ENCODE results near the gene MICU1.
A peak's percentile ranks its signal among the peaks of the same experiment; 100 is the strongest.
"Not testable (repeated sequence)": the region's sequence is repeated elsewhere in the genome, so short reads cannot be mapped to it uniquely, and the experiment has no call there.

MICU1 gene

DNA sequence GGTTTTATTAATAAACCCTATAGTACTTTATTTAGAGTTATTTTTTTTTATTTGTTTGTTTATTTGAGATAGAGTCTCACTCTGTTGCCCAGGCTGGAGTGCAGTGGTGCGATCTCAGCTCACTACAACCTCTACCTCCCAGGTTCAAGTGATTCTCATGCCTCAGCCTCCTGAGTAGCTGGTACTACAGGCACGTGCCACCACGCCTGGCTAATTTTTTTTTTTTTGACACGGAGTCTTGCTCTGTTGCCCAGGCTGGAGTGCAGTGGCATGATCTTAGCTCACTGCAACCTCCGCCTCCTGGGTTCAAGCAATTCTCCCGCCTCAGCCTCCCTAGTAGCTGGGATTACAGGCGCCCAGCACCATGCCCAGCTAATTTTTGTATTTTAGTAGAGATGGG lies 279.8 kb downstream of the MICU1 start:
- not testable (repeated sequence) for DNase-seq (ENCODE audit: low read depth in 2 of 2)

DNA sequence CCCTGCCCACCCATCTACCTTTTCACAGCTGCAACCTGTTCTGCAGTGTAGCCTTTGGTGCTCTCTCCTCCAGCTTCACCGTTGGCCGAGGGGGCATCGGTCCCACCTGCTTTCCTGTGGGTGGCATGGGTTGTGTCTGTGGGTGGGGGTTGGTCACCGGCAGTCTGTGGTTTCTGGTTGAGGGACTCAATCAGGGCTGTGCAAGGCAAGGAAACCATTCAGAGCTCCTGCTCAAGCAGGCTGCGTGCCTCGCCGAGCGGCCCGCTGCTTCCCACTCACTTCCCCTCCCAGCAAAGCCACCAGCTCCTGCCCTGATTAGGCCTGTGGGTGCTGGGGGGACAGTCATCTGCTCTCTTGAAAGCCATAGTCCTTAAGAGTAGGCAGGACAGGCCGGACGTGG lies 280.9 kb downstream of the MICU1 start:
- no peak for DNase-seq (ENCODE audit: low read depth in 2 of 2)

DNA sequence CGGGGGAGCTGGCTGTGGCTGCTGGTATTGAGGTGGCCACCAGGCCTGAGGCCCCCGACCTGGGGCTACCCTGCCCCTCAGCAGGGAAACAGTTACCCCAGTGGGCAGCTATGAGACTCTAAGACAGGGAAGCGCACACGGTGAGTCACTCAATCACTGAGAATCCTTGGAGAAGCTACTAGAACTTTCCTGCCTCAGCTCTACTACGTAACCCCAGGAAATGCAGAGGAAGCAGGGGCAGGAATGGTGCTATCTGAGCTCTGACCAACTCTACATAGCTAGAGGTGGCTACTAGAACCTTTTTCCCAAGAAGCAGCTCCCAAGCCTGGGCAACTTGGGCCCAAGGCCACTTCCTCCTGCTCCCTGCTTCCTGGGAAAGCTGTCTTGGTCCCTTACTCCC lies 283.0 kb downstream of the MICU1 start:
- no peak for DNase-seq (ENCODE audit: low read depth in 2 of 2)

DNA sequence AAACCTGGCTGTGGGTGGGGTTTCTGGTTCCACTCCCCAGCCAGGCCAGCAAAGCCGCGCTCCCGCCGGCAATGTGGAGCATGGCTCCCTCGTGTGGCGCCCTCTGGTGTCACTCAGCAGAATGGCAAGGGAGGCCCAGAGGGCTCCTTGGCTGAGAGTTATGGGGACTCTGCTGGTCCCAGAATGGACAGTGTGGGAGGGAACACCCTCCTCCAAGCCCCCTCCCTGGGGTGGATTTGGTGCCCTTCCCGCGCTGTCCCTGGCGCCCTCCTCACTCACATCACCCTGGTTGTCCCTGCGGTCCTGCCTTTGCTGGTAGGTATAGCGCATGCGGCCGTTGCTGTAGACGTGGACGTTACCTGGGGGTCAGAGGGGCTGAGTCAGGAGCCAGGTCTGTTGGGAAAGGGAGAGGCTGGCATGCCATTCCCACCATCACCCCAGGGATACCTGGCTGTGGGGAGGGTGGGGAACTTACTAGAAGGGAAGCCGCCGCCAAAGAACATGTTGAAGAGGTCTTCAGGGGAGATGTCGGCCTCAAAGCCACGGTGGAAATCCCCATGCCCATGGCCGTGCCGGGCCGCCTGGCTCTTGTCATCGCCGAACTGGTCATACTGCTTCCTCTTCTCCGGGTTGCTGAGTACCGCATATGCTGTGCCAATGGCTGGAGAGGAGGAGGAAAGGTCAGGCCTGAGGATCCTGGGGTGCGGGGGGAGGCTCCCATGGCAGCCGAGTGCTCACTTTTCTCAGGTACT lies 285.2 kb downstream of the MICU1 start:
- DNase-seq (ENCODE audit: low read depth in 2 of 2), result no peak

DNA sequence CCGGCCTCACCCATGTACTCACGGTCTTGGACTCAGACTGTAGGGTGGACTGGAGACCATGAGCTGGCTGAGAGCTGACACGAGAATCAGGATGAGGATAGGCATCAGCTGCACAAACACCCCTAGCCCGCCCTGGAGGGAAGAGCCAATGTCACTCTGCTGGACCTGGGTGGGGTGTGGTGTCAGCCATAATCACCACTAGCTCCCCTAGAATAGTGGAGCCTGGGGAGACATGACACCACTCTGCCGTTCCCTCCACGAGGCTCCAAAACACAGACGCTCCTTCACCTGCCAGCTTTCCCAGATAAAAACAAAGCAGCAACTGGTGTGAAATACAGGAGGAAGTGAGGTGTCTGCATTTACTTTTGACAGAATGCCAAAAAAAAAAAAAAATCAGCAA lies 287.7 kb downstream of the MICU1 start:
- no peak for DNase-seq (ENCODE audit: low read depth in 2 of 2)

DNA sequence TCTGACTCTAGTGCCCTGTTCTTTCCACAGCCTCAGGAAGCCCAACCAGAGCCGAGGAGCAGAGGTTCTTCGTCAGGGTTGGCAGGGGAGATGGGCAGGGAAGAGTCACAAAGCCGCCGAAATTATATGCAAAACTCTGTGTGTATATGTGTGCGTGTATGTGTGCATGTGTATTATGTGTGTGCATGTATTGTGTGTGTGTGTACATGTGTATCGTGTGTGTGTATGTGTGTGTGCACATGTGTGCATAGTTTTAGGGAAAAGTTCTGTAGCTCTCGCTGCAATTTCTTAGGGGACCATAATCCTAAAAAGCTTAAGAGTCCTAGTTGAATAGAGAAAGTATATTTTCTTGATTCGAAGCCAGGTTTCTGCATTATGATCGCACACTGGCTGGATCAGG lies 288.2 kb downstream of the MICU1 start:
- no peak for DNase-seq (ENCODE audit: low read depth in 2 of 2)

DNA sequence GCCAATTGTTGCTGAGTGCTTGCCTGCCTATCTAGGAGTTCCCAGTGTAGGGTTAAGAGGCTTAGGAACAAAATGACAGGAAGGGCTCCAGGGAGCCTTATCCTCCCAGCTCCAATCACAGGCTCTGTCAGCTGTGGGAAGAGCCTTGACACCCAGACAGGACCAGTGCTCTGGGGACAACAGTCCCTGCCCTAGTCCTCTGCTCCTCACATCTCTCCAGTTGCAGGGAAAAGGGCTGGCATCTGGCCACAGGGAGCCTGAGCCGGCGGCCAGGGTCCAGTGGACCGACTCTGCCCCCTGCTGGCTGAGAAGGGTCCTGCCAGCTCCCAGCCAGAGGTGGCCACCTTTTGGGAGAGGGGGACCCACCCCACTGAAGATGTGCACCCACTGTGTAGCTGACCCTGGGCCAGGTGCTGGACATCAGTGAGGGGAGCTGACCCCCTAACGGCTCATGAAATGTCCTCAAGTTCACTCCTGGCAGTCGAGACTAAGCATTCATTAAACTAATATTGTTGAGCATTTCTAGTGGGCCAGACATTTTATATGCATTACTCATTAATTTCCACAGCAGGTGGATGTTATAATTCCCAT lies 288.7 kb downstream of the MICU1 start:
- DNase-seq (ENCODE audit: low read depth in 2 of 2), result no peak

DNA sequence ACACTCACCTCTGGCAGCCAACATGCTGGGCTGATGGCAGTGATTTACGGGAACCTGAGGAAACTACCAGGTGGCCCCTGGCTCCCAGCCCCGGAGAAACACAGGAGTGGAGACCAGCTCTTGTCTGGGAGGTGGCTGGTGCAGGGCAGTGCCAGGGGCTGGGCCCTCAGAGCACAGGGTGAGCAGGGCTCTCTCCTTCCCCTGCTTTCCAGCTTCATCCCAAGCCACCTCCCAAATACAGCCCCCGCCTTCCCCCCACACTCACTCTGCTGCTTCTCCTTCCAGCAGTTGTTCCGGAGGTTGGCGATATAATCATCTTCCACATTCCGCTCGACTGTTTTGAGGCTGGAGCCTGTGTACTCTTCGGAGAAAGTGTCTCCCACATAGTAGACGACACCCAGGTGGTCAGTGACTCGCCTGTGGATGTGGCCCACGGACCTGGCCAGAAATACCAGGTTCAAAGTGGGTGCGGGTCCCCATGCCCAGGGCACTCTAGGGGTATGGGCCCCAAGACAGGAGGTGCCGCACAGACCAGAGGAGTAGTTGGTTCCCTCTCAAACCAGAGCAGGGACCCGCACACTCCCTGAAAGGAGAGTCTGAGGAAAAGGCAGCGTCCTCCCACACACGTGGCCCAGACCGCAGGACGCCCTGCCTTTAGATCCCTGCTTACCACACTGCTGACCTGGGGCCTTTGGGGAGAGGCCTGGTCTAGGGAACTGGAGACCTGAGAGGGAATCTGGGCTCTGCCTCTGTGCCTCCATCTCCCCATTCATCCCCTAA lies 289.4 kb downstream of the MICU1 start:
- no peak for DNase-seq (ENCODE audit: low read depth in 2 of 2)

DNA sequence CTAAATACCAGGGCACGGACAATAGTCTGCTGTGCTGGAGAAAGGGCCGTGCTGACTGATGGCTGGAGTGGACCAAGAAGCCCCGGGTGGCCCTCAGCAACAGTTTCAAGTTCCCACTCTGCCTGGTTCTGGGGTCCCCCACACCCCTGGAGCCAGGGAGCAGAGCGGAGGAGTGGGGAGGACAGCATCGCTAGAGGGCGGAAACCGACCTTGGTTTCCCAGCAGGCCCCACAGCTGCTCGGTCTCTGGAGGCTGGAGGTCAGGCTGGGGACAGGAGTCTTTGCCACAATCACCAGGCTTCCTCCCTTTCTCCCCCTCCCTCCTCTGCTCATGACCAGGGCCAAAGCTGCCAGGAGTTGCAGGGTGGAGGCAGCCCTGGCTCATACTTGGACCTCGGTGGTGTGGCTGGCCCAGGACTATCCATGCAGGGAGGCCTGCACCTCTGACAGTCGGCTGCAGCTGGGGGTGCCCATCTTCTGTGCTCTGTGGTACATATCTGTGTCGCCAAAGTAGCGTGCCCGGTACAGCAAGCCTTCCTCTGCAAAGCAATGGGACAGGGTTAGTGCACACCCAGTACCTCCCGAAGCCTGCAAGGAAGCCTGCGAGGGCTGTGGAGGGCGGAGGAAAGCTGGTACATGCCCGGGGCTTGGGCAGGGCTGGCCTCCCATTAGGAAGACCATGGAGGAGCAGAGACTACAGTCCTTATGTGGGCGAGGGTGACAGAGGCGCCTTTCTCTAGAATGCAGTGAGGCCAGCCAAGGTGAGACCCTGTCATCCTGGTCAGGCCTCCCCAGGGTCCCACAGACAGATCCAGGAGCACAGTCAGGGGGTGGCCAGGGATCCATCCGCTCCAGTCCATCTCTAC lies 290.3 kb downstream of the MICU1 start:
- DNase-seq (ENCODE audit: low read depth in 2 of 2), result no peak

DNA sequence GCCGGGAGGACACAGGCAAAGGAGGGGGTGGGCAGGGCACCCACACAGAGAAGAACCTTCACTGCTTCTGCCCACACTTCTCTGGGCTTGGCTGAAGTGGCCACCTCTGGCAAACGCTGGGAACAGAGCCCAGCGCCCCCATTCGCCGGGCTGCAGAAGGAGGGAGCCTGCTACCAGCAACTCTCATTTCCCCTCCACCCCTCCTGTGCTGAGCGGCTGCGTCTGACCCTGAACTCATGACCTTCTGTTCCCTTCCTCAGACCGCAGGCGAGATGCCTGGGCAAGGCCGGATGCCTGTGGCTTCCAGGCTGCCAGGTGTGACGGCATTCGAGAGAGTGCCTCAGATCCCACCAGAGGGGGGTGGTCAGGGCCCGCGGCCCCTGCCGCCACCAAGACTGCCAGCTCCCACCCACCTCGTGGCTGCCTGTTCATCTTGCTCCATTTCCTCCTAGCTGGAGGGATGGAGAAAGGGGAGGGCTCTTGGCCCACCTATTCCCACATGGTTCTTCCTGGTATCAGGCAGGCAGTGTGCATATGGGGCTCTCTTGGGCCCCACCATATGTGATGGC lies 291.0 kb downstream of the MICU1 start:
- peak; percentile 64 to 65 for DNase-seq (ENCODE audit: low read depth in 2 of 2)

DNA sequence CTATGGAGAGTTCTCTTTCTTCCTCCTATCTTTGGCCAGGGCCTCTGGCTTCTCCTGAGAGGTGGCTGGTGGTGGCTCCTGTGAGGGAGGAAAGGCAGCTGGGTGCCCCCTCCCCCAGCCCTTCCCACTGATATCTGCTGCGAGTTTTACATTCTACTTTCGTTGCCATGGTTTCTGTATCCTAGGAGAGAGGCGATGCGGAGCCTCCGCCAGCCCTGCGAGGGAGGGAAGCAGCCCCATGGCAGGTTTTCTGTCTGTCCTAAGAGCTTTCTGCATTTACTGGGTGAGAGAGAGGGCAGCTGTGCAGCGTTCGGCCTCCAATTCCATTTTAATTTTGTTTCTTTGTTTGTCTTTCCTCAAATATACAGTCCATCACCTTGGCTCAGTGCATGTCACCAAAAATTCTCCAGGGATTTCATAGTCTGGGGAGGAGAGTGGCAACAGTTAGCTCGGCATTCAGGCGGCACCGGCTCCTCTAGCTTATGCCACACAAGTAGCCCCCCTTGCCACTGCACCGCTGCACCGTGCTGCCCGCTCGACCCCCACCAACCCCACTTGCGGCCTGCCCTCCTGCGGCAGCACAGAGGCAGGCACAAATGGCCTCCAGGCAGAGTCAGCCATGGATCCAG lies 291.6 kb downstream of the MICU1 start:
- DNase-seq (ENCODE audit: low read depth in 2 of 2), result no peak

DNA sequence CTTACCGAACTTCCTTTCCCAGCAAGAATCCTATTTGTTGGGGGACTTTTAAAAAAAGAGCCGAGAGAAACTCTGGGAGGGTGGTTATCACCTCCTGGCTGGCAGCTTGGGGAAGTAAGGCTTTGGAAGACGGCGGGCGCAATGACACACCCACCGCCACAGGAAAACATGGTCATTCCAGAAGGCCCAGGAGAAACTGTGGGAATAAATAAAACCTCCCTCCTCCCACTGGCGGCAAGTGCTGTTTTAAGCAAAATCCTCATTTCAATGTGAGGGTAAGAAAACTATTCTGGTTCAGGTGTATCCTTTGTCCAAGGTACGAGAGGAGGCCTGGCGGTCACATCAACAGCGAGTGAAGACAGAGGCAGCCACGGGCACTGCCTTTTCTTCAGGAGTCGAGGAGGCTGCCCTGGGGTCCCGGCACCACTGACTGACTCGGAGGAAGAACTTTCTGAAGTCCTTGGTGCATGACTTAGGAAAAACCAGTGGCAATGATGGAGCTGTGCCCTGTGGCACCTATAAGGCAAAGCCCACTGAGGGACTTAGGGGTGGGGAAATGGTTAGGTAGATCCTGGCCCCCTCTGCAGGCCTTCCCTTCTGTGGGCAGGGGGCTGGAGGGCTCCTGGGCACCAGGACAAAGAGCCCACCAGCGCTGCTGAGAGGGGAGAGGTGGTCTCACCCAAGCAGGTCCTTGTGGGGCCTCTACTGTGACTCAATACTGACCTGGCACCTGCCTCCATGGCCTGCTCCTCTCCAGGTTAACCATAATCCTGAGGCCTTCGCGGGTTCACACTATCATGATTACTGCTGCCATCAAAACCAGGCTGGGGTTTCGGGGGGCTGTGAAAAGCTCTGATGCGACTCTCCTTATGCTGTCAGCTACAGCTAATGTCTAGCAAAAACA lies 292.5 kb downstream of the MICU1 start:
- DNase-seq (ENCODE audit: low read depth in 2 of 2), result no peak

DNA sequence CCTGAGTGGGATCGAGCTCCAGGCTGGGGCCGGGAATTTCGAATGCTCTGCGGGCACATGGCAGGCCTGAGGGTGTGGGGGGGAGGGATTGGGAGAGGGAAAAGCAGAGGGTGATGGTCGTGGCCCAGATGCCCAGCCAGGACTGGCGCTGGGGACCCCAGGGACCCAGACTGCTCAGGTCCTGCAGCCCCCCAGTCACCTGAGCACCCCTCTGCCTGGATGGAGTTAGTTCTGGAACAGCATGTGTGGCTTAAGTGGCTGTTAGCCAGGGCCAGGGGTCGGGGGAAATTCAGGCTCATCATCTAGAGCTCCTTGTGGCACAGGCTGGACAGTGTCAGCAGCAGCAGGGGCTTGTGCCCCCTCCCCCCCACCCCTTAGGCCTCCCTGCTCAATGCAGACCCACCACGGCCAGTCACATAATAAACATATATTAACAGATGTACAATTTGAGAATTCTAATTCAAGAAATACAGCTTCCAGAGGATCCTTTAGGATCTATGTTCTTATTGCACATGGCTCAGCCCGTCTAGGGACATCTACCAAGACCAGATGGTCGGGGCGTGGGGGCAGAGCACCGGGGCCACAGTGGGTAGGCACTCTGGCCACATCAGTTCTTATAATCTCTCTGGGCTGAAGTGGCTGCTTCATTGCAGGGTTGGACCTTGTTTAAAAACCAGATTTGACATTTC lies 293.3 kb downstream of the MICU1 start:
- no peak for DNase-seq (ENCODE audit: low read depth in 2 of 2)

DNA sequence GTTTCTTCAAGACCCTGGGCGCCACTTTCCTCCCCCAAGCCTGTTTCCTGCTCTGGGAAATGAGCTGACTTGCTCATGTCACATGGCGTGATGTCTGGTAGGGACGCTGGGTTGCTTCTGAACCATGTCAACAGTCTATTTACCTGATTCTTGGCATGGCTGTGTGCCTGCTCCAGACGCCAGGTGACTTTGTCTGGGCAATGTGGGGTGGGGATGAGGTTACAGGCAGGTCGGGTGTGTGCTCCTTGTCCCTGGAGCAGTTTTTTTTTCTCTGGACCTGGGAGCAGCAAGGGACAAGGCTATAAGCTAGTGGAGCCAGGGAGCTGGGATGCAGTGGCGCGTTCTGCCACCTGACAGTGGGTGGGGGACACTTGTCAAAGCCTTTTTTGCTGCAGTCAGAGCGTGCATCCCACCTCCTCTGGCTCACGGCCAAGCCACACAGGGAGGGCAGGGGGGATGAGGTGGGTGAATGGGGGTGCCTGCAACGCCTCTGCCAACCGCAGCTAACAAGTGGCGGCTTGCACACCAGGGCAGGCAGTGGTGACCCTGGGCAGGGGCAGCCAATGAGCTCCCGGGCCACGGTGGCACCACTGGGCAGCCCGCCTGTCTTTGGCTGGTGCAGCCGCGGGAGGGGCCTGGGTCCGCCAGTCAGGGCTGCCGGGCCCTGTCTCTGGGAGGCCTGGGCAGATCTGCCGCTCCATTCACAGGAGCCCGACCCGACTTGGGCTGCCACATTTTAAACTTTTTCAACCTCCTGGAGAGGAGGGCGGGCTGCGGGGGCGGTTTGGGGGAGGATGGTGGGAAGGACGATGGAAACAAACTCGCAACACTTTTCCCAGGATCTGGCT lies 294.1 kb downstream of the MICU1 start:
- DNase-seq (ENCODE audit: low read depth in 2 of 2), result peak; percentile 77 to 80

DNA sequence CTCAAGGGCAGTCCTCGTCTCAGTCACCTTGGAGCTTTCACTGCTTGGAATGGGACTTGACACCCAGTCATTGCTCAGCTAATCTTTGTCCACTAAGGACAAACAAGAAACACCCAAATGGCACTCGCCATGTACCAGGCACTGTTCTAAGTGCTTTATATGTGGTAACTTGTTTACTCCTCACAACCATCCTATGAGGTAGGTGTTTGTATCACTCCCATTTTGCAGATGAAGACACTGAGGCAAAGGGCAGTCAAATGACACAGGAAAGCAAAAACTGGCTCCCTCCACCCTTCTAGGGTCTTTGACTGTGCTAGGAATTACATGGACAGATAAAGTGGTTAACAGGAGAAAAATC lies 295.8 kb downstream of the MICU1 start:
- no peak for DNase-seq (ENCODE audit: low read depth in 2 of 2)

DNA sequence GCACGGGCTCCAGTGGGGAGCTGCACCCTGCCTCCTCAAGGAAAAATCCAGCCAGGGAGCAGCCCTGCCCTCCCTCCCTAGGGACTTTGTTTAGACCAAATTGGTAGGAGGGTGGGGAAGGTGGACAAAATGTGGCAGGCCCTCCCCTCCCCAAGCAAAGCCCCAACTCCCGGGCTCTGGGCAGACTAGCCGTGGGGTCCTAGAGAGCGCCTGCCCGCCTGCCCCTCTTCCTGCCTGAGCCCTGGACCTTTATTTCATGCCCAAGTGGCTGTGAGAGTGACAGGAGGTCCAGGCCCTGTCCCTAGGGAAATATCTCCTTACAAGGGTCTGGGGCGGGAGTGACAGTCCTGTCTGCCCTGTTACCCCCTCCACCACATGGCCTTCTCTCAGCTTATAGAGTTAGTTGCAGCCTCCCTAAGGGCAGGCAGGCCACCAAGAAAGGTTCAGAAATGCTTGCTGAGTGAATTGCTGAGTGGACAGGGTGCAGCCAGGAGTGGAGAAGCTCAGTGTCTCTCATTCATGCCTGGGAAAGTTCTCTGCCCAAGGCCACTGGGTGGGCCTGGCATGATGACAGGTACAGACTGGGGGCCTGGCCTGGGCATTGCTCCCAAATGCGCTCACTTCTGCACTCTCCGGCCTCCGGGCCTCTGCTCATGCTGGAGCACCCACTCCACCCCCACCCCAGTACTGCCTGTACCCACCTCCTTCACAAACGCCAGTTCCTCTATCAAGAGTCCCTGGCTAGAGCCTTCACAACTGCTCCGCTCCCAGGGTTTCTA lies 296.4 kb downstream of the MICU1 start:
- DNase-seq (ENCODE audit: low read depth in 2 of 2), result no peak

DNA sequence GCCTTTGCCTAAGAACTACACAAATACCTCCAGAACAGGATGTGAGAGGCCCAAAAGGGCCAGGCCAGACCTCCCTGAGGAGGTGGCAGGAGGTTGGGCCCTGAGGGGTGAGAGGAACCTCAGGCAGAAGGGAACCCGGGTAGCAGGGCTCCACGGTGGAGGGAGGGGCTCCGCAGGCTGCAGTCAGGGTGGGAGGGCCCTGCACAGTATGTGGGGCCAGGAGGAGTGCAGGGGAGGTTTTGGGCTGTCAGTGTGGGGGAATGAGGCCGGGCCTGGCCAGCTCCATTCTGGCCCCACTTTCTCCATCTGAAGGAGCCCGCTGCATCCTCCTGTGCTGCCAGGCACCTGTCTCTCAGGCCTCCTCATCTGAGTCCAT lies 297.1 kb downstream of the MICU1 start:
- no peak for DNase-seq (ENCODE audit: low read depth in 2 of 2)

Data from activated CD8-positive, alpha-beta memory T cell treated with anti-CD3 and anti-CD28 coated beads for 4 hours (primary cell).